Peyer's patch (tissue), 4 donors: Measurements from ENCODE around the gene ZNF549.

ENCODE experiments used
- POLR2A ChIP-seq, 2 donors: fragments of 450-650 bp; IDR thresholded peaks; one replicate each; pipeline ENCODE4 v1.5.1; 2017; ENCODE audit warnings: antibody characterized with exemption in 2 of 2, mild to moderate bottlenecking in 2 of 2, moderate library complexity in 2 of 2
- TF ChIP-seq, protein P1 (sequence below), 6 experiments: fragments of 450-650 bp in 4 of 6; fragments of 200-600 bp in 2 of 6; sonication (generic) in 1 of 6; IDR thresholded peaks; one replicate each; pipeline ENCODE4 v1.5.1; 2017 to 2019; ENCODE audit warnings: antibody characterized with exemption in 6 of 6, mild to moderate bottlenecking in 3 of 6, moderate library complexity in 1 of 6

DNA sequence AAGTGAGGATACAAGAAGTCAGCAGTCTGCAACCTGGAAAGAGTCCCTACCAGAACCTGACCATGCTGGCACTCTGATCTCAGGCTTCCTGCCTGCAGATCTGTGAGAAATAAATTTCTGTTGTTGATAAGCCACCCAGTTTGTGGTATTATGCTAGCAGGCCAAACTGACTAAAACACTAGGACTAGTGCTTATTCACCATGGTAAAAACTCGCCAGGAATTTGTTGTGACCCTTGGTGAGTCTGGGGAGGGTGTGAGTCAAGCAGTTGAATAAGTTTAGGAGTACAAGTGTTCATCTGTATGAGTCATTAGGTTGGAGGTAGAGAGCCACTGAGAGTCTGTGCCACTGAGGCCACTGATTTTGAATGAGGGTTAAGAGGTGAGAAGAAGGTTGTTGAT lies 60.4 kb downstream of the ZNF549 start:
- no peak for TF ChIP-seq POLR2A (IDR thresholded peaks at IDR 0.05)
- TF ChIP-seq, protein P1, sequence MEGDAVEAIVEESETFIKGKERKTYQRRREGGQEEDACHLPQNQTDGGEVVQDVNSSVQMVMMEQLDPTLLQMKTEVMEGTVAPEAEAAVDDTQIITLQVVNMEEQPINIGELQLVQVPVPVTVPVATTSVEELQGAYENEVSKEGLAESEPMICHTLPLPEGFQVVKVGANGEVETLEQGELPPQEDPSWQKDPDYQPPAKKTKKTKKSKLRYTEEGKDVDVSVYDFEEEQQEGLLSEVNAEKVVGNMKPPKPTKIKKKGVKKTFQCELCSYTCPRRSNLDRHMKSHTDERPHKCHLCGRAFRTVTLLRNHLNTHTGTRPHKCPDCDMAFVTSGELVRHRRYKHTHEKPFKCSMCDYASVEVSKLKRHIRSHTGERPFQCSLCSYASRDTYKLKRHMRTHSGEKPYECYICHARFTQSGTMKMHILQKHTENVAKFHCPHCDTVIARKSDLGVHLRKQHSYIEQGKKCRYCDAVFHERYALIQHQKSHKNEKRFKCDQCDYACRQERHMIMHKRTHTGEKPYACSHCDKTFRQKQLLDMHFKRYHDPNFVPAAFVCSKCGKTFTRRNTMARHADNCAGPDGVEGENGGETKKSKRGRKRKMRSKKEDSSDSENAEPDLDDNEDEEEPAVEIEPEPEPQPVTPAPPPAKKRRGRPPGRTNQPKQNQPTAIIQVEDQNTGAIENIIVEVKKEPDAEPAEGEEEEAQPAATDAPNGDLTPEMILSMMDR (IDR thresholded peaks at IDR 0.05), result no peak
